ENCODE results near the gene TAF6. TPM values are rescaled to one million over a fixed set of nuclear protein-coding genes. Genes with fewer than 3 reads are reported as not detected.
A peak's percentile ranks its signal among the peaks of the same experiment; 100 is the strongest.
"Not testable (repeated sequence)": the region's sequence is repeated elsewhere in the genome, so short reads cannot be mapped to it uniquely, and the experiment has no call there.

The TAF6 gene
- total RNA-seq, 2 donors from 2014 or later = 28.7 to 33.1 TPM

DNA sequence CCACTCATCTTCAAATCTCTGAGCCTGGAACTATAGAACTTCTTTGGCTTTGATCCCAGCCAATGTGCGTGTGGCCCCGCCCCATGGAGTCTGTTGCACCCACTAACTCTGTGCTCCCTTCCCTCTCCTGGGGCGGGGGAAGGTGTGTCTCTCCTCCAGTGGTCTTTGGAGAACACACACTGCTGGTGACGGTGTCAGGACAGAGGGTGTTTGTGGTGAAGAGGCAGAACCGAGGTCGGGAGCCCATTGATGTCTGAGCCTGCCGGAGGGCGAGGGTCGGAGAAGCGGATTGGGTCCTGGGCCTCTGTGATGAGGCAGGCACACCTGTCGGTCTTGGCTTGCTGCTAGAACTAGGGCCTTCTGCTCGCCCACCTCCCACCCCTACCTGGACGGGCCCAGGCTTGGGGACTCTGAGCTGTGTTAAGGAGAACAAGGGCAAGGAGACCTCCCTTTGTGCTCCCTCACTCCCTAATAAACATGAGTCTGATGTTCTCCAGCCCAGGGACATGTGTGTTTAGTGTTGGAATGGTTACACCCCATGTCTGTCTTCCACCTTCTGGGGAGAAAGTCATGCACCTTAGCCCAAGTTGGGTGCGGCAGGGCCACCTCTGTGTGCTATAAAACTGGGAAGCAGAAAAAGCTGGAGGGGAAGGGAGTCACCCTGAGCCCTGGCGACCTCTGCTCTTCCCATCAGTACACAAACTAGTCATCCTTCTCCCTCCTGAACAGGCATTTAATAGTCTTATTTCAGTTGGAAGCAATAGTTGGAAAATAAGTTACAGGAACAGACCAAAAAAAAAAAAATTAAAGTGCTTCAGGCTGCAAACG, 34.8 kb upstream of the TAF6 start:
- peak; percentile 79 to 85 for DNase-seq
- intact Hi-C loops (cut with DNase I, micrococcal nuclease) = no loop called here

DNA sequence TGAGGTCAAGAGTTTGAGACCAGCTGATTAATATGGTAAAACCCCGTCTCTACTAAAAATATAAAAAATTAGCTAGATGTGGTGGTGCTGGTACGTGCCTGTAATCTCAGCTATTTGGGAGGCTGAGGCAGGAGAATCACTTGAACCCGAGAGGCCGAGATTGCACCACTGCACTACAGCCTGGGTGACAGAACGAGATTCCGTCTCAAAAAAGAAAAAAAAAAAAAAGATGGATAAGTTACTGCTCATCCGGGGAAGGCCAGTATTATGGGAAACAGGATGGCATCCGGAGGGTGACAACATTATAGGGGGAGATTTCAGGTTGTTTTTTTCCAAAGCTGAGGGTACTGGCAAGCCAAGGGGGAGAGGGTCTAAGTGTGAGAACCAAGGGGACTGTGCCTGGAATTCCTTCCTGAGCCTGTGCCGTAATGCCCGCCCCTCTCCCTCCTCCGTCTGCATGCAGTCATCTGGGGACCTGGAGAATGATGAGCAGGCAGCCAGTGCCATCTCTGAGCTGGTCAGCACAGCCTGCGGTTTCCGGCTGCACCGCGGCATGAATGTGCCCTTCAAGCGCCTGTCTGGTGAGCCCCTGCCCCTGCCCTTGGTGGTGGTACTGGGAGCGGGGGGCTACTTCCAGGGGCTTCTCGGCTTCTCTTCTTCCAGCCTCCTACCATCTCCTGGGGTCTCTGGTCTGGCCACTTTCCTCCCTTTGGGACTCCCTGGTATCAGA, 33.9 kb upstream of the TAF6 start:
- intact Hi-C loops (cut with DNase I, micrococcal nuclease) = no loop called here
- ATAC-seq (no peak), DNase-seq (no peak)

More for the DNA sequence above, 34.8 kb upstream of the TAF6 start:
- ATAC-seq = peak; percentile 65

DNA sequence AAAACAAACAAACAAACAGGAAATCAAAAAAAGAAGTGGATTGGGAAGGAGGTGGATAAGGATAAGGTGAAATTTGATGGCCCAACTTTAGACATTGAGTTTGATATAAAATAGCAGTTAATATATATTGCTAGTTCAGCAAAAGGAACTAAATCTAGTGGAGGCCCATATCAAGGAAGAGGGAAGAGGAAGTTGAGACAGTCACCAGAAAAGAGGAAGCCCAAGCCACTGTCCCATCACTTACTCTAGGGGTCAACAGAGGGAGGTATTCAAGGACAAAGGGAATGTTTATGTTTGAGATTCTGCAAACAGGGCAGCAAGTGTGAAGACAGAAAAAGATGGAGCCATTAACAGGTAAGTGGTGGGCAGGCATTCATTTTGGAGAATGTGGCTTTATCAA, 33.2 kb upstream of the TAF6 start:
- intact Hi-C loops (cut with DNase I, micrococcal nuclease) = no loop called here
- ATAC-seq (no peak), DNase-seq (no peak)

DNA sequence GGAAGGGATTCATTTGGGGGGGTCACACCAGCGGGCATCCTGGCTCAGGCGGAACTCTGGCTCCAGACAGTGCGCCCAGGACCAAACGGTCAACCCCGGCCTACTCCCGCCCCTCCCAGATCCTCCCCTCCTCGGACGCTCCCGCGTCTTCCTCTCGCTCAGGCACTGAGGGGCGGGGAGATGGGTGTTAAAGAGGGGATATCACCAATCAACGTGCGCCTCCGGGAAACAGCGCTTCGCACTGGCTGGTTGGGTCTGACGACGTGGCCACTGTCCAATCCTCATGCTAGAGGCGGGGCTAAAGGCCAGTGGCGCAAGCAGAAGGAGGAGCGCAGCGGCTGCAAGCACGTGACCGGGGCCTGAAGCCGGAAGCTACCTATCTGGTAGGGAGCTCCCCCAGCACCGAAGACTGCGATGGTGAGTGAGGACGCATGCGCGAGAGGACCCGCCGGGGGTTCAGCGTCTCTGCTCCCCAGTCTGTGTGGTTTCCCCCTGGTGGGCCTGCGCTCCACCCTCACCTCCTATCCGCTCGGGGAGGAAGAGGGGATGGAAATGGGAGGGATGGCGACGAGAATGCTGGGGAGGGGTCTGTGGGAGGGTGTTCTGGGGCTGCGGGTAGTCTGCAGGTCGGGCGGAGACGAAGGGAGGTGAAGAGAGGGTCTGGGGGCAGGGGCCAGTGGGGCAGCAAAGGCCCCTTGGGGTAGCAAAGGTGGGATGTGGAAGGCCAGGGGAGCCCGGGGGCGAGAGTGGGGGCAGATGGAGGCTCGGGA, 29.6 kb upstream of the TAF6 start, which contains the start of gene LAMTOR4:
LAMTOR4 (plus strand) TSS at position 360 of the 770 bp plus-strand sequence; CDS start at position 415, 55 bp downstream.
- ATAC-seq (peak; percentile 90), DNase-seq (peak; percentile 98 to 100)
- intact Hi-C loops (cut with DNase I, micrococcal nuclease) = no loop called here

DNA sequence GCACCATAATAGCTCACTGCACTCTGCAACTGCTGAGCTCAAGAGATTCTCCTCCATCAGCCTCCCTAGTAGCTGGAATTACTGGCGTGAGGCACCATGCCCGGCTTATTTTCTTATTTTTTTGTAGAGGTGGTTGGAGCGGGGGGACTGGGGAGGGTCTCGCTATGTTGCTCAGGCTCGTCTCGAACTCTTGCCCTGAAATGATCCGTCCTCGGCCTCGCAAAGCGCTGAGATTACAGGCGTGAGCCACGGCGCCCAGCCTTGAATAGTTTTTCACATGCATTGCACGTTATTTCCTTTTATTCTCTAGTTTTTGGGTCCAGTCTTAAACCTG, 29.0 kb upstream of the TAF6 start:
- ATAC-seq (no peak), DNase-seq (no peak)
- intact Hi-C loops (cut with DNase I, micrococcal nuclease) = no loop called here

DNA sequence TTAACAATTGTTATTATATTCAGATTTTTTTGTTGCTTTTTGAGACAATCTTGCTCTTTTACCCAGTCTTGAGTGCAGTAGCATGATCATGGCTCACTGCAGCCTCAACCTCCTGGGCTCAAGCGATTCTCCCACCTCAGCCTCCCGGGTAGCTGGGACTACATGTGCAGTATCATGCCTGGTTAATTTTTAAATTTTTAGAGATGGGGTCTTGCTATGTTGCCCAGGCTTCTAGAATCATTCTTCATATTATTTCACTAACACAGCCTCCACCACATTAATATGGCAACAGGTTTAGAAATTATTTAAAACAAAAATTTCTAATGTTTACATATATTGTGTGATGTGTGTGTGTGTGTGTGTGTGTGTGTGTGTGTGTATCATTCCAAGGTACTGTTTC, 28.1 kb upstream of the TAF6 start:
- intact Hi-C loops (cut with DNase I, micrococcal nuclease) = no loop called here
- ATAC-seq (no peak), DNase-seq (no peak)

DNA sequence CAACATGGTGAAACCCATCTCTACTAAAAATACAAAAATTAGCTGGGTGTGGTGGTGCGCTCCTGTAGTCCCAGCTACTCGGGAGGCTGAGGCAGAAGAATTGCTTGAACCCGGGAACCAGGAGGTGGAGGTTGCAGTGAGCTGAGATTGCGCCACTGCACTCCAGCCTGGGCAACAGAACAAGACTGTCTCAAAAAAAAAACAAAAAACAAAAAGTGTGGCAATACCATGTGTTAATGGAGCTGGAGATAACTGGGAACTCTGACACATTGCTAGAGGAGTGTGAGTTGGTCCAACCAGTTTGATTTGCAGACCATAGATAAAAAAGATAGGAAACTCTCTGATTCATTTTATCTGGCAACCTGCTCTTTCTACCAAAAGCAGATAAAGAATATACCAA, 27.2 kb upstream of the TAF6 start:
- DNase-seq; ATAC-seq; intact Hi-C loops (cut with DNase I, micrococcal nuclease): not testable (repeated sequence)

DNA sequence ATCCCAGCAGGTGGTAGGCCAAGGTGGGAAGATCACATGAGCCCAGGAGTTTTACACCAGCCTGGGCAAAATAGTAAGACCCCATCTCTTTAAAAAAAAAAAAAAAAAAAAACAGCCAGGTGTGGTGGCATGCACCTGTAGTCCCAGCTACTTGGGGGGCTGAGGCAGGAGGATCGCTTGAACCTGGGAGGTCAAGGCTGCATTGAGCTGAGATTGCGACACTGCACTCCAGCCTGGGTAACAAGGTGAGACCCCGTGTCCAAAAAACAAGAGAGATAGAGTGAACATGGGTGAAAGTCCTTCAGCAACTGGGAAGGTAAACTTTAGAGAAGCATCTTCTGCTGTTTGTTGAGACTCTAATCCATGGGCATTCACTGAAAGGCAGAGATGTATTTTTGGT, 23.3 kb upstream of the TAF6 start:
- no peak for DNase-seq
- ATAC-seq = no peak
- intact Hi-C loops (cut with DNase I, micrococcal nuclease) = no loop called here

DNA sequence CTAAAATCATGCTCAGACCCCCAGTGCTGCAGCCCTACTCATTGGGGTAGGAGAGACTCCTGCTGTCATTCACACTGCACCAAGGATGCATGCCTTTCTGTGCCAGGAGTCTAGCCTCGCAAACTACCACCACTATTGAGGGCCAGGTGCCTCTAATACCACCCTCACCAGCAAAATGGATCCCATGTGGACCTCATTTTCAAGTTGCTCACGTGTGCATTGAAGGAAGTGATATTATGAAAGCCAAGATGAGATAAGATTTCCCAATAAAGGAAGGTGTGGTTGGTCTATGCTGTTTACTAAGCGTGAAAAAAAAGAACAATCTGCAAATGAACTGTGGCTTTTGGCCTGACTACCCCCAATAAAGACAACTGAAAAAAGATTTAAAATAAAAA, 22.4 kb upstream of the TAF6 start:
- DNase-seq (no peak), ATAC-seq (peak; percentile 89)
- intact Hi-C loops (cut with DNase I, micrococcal nuclease) = no loop called here

DNA sequence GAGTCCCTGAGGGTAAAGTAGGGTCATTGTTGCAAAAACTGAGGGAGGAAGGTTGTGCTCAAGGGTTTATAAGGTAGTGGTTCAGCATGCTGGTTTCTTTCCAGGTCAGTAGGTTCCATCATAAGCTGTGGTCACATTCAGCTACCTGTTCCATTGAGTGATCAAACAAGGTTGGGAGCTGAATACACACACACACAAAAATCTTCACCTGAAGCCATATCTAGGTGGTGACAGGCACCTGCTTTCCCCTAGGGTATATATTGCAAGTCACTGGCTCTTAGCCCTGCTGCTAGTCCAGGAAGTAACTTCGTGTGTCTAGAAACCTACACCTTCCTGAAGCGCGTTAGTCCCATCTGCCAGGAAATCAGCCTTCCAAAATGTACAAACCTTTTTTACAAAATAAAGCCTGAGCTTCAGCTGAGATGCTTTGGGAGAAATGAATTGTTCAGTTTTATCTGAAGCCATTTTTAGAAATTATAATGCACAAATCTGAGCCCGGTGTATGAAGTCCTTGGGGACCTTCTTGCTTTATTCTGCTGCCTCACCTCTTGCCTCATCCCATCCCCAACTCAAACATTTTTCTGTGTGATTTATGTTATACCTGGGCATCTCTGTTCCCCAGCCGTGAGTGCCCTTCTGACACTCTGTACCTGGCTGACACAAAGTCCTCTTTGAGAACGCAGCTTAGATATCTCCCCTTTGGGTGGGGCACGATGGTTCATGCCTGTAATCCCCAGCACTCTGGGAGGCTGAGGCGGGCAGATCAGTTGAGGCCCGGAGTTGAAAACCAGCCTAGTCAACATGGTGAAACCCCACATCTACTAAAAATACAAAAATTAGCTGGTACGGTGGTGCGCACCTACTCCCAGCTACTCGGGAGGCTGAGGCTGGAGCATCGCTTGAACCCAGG, 18.9 kb upstream of the TAF6 start:
- ATAC-seq (peak; percentile 60), DNase-seq (no peak)
- intact Hi-C loops (cut with DNase I, micrococcal nuclease) = loop anchor here in 1 of 2 donors (10.0 kb wide), 1 partner anchor 143 kb away; no protein-coding TSS in a partner anchor

DNA sequence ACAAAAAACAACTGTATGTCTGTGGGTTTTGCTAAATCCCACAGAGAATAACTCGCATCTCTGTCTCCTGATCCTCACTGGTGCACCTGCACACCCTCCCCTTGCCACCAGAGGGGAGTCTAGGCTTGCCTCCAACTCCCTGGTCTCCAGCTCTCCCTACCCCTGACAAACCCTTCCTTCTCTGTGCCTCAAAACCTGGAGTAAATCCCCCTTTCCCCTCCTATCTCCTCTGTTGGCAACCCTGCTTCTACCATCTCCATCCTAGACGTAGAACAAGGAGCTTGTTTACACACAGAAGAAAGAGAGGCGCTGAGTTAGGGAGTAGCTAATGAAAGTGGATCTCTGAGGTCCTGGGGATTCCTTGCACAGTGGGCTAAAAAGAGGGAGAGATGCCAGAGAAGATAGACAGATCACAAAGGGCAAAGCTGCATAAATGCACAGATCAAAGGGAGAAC, 13.6 kb upstream of the TAF6 start:
- DNase-seq (peak; percentile 55 to 73), ATAC-seq (peak; percentile 69)
- intact Hi-C loops (cut with DNase I, micrococcal nuclease) = loop anchor here in 1 of 2 donors (2.0 to 10.0 kb wide), 2 partner anchors 84 to 138 kb away; no protein-coding TSS in a partner anchor

DNA sequence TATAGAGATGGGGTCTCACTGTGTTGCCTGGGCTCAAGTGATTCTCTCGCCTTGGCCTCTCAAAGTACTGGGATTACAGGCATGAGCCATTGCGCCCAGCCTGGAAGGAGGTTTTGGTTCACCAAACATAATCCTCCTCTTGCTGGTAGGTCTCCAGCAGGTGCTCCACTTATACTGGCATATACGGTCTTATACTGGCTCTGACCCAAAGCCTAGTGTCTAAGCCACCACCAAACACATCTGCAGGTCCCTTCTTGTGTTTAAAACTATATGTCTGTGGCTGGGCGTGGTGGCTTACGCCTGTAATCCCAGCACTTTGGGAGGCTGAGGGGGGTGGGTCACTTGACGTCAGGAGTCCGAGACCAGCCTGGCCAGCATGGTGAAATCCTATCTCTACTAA, 13.0 kb upstream of the TAF6 start:
- intact Hi-C loops (cut with DNase I, micrococcal nuclease) = loop anchor here in 1 of 2 donors (2.0 to 10.0 kb wide), 2 partner anchors 85 to 137 kb away; no protein-coding TSS in a partner anchor
- DNase-seq (no peak), ATAC-seq (no peak)

DNA sequence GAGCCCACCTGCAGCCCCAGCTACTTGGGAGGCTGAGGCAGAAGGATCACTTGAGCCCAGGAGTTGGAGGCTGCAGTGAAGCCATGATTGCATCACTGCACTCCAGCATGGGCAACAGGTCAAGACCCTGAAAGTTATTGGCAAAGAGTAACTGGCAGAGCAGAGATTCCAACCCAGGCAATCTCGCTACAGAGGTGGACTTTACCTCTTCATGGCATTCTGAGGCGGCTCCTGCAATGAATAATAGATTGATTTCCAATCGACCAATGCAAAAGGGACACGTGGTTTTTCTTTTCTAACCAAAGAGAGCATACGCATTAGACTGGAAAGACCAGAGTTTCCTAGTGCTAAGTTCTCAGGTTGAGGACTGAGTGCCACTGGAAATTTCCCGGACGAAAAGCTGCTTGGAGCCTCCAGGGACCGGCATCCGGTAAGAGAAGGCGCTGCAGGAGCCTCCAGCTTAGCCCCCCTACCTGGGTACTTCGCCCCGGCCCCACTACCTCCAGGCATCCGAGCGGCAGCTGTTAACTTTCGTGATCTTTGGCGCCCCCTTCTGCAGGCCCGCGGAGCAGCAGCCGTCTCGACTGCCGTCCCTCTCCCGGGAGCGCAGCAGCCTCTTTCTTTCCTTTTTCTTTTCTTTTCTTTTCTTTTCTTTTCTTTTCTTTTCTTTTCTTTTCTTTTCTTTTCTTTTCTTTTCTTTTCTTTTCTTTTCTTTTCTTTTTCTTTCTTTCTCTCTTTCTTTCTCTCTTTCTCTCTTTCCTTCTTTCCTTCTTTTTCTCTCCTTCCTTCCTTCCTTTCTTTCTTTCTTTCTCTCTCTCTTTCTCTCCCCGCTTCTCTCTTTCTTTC, 11.7 kb upstream of the TAF6 start:
- intact Hi-C loops (cut with DNase I, micrococcal nuclease) = loop anchor here in 1 of 2 donors (10.0 kb wide), 1 partner anchor 136 kb away; no protein-coding TSS in a partner anchor
- DNase-seq (peak; percentile 75 to 90), ATAC-seq (peak; percentile 22)

DNA sequence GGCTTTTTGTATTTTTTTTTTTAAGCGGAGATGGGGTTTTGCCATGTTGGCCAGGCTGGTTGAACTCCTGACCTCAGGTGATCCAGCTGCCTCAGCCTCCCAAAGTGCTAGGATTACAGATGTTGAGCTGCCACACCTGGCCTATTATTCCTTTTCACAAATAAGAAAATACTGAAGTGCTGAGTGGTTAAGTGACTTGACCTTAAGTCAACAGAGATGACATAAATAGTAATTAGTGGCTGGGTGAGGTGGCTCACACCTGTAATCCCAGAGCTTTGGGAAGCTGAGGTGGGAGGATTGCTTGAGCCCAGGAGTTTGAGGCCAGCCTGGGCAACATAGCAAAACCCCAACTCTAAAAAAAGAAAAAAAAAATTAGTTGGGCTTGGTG, 11.1 kb upstream of the TAF6 start:
- not testable (repeated sequence) for ATAC-seq, DNase-seq
- intact Hi-C loops (cut with DNase I, micrococcal nuclease) = loop anchor here in 1 of 2 donors (10.0 kb wide), 1 partner anchor 135 kb away; no protein-coding TSS in a partner anchor

DNA sequence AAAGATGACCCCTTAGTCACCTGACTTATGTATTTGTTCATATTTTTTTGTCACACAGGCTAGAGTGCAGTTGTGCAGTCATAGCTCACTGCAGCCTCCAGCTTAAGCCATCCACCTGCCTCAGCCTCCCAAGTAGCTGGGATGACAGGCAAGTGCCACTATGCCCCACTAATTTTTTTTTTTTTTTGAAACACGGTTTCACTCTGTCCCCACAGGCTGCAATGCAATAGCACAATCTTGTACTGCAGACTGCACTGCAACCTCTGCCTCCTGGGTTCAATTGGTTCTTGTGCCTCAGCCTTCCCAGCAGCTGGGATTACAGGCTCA, 9.4 kb upstream of the TAF6 start:
- ATAC-seq = no peak
- no peak for DNase-seq
- intact Hi-C loops (cut with DNase I, micrococcal nuclease) = no loop called here

DNA sequence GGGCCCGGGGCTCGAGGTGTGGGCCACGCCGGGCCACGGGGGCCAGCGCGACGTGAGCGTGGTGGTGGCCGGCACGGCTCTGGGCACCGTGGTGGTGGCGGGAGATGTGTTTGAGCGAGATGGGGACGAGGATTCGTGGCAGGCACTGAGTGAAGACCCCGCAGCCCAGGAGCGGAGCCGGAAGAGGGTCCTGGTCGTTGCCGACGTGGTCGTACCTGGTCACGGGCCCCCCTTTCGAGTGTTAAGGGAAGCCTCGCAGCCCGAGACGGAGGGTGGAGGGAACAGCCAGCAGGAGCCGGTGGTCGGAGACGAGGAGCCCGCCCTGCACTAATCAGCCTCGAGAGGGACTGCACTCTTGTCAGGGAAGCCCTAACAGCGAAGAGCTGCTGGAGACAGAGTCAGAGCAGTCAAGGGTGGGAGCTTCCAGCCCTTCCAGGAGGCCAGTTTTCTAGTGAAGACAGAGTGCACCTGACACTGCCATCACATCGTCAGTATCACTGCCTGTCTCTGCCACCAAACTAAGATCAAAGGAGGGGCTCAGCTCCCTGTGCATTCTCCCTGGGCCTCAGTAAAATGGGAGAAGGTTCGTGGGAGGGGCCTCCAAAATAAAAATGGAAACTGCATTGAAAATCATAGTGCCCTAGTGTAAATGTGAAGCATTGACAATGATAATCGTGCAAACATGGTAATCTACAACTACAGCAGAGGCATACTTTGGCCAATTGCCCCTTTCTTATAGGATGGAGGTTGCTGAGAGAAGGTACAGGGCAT, 8.9 kb upstream of the TAF6 start:
- DNase-seq (peak; percentile 46 to 50), ATAC-seq (no peak)
- intact Hi-C loops (cut with DNase I, micrococcal nuclease) = no loop called here

Measured in left colon (tissue), 2 donors.